Aorta (tissue), 5 donors: Measurements from ENCODE around the gene POLDIP3. TPM values are rescaled to one million over a fixed set of nuclear protein-coding genes. Genes with fewer than 3 reads are reported as not detected.
"Not testable (repeated sequence)": the region's sequence is repeated elsewhere in the genome, so short reads cannot be mapped to it uniquely, and the experiment has no call there.

ENCODE experiments used
- ATAC-seq: fragments of 200-7000 bp; cut with Tn5 transposase; one replicate; pipeline ENCODE4 v1.9.1; 2022; ENCODE audit warnings: moderate library complexity; ENCODE audit not compliant: low FRiP score
- DNase-seq, 2 donors: peaks; one replicate each; pipeline ENCODE4 v3.0.0-alpha.2; 2020
- H3K27ac ChIP-seq, 2 donors: one replicate each; pipeline ENCODE4 v1.5.1; 2013; ENCODE audit warnings: low read length in 2 of 2, mild to moderate bottlenecking in 2 of 2, moderate library complexity in 2 of 2, control low read depth in 1 of 2, inconsistent platforms in 1 of 2, low read depth in 1 of 2
- H3K27me3 ChIP-seq, 2 donors: one replicate each; pipeline ENCODE4 v1.6.1; 2013; ENCODE audit warnings: control low read depth in 1 of 2, low read length in 1 of 2, mild to moderate bottlenecking in 1 of 2, moderate library complexity in 1 of 2; ENCODE audit not compliant: insufficient read depth in 2 of 2, control insufficient read depth in 1 of 2
- H3K36me3 ChIP-seq, 2 donors: one replicate each; pipeline ENCODE4 v1.6.1; 2013; ENCODE audit warnings: control low read depth in 1 of 2, low read length in 1 of 2, mild to moderate bottlenecking in 1 of 2; ENCODE audit not compliant: insufficient read depth in 2 of 2, control insufficient read depth in 1 of 2
- H3K4me1 ChIP-seq, 2 donors: one replicate each; pipeline ENCODE4 v1.6.1; 2013; ENCODE audit warnings: low read length in 2 of 2, control low read depth in 1 of 2, mild to moderate bottlenecking in 1 of 2, moderate library complexity in 1 of 2; ENCODE audit not compliant: insufficient read depth in 2 of 2, control insufficient read depth in 1 of 2
- H3K4me3 ChIP-seq, 2 donors: one replicate each; pipeline ENCODE4 v1.5.1; 2013; ENCODE audit warnings: low read length in 2 of 2, control low read depth in 1 of 2, mild to moderate bottlenecking in 1 of 2
- H3K9me3 ChIP-seq: one replicate; pipeline ENCODE4 v1.6.1; 2013; ENCODE audit warnings: mild to moderate bottlenecking, low read length; ENCODE audit not compliant: control insufficient read depth
- WGBS, 2 donors: extraction: QIAGEN DNeasy Blood & Tissue Kit; methylation state at CpG; one replicate each; pipeline ENCODE4 v1.1.7; 2013; 5-methylcytosine and 5-hydroxymethylcytosine counted together
- intact Hi-C, 2 donors: fragments of 100-400 bp; cut with DNase I; formaldehyde crosslinking; loops; one replicate each; pipeline versions ENCODE4 v1.14.2 to v1.15.0; 2022
- polyA plus RNA-seq, 2 donors: library from polyadenylated mRNA; stranded (reverse); fragments of 200-250 nt; gene quantifications; one replicate each; pipeline ENCODE4 v1.2.3, GENCODE V29; 2013
- total RNA-seq, 2 donors: library from RNA; stranded (reverse); fragmentation: NEBNext Ultra II Directional; extraction: Animal tissue kit (Norgen Biotek cat#: 25700); gene quantifications; one replicate each; pipeline ENCODE4 v1.2.1, GENCODE V29; 2021
- donor health status: healthy with polysubstance abuse.
- donor health status: Bipolar disorder and iron deficiency.
- donor health status: DM: no; HTN: no; CAD: no.
- donor health status: DM: no; HTN: no; CAD: no.
- donor health status: DM: yes; HTN: yes; CAD: no.

The POLDIP3 gene
- total and polyA plus RNA-seq, 4 donors: 26.0 to 49.6 (median 41.0) TPM

DNA sequence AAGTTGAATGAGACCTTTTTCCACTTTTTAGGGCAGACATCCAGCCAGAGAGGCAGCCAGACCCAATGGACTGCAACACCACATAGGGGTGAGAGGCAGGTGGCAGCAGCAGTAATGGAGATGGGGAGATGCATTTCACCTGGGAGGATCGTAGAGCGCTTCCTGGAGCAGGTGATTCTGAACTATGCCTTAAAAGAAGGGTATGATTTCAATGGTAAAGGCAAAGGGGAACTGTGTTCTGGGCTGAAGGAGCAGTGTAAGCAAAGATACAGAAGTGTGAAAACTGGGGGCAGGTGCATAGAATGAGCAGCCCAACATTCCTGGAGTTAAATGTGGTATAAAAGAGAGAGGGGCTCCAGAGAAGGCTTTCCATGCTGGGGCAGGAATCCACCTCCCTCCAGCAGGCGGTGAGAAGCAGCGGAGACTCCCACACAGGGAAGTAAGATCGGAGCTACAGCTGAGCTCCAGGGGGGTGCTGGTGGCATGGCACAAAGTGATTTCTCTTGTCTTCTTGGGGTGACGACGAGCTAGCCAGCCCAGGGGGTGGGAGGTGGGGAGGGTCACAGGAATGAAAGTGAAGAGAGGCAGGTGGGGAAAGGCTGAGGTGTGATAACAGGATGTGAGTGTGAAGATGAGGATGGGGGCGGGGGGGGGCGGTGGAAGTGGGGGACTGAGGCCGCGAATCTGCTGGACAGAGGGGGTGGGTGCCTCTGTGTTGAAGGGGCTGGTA is 65.2 kb downstream of the POLDIP3 start:
- no peak overlapping the region for H3K27ac ChIP-seq
- H3K9me3 ChIP-seq: no peaks in the 10 kb centered on the region
- H3K4me3 ChIP-seq: no peak overlapping the region
- H3K4me1 ChIP-seq: no peaks in the 10 kb centered on the region
- no peaks in the 10 kb centered on the region for H3K36me3 ChIP-seq
- ATAC-seq (no peak), DNase-seq (peak in 1 of 2 donors; percentile 65)
- intact Hi-C loops: no loop called here
- no peaks in the 10 kb centered on the region for H3K27me3 ChIP-seq
- 66 to 73% methylated on average over 9 to 11 of the region's 11 CpGs for WGBS, 2 donors

DNA sequence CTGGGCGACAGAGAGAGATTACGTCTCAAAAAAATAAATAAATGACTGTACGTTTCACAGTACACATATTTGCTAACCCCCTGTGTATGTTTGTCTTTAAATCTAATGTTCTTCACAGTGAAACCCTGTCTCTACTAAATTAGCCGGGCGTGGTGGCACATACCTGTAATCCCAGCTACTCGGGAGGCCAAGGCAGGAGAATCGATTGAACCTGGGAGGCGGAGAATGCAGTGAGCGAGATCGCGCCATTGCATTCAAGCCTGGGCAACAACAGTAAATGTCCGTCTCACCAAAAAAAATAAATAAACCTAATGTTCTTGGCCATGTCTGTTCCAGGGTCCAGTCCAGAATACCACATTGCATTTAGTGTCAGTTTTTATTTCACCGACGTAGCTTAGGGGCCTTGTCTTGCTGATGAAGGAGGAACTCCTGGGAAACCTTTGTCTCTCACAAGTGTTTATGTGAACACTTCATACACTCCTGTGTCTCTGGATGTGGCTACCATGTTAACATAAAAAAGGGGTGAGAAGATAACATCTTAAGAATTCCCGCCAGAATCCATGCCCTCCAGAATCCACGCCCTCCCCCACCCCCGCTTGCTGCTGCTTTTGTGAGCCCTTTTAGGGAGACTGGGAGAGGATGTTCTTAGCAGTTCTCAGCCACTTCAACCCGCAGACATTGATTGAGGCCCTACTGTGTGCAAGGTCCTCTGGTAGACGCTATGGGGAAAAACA is 65.9 kb downstream of the POLDIP3 start:
- no peaks in the 10 kb centered on the region for H3K4me1 ChIP-seq
- no peaks in the 10 kb centered on the region for H3K27me3 ChIP-seq
- no peak overlapping the region for H3K27ac ChIP-seq
- no peak overlapping the region for H3K4me3 ChIP-seq
- no peaks in the 10 kb centered on the region for H3K9me3 ChIP-seq
- 70 to 74% methylated on average over 18 to 19 of the region's 19 CpGs for WGBS, 2 donors
- no peak for ATAC-seq
- no peaks in the 10 kb centered on the region for H3K36me3 ChIP-seq
- intact Hi-C loops: no loop called here
- DNase-seq: peak in 1 of 2 donors; percentile 2

DNA sequence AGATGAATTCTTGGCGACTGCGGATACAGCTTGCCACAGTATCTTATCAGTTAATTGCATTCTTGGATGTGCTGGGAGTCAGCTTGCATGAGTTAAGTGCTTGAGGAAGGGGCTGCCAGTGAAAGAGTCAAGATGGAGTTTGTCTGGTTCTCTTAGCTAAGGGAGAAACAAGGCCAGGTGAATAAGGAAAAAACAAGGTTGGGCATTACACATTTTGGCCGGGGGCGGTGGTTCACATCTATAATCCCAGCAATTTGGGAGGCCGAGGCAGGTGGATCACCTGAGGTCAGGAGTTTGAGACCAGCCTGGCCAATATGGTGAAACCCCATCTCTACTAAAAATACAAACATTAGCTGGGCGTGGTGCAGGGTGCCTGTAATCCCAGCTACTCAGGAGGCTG is 66.6 kb downstream of the POLDIP3 start:
- H3K36me3 ChIP-seq, H3K9me3 ChIP-seq, intact Hi-C loops, H3K27me3 ChIP-seq, H3K4me1 ChIP-seq, H3K4me3 ChIP-seq, H3K27ac ChIP-seq, ATAC-seq: not testable (repeated sequence)
- 66 to 69% methylated on average over 6 of the region's 6 CpGs for WGBS, 2 donors
- DNase-seq: peak in 1 of 2 donors; percentile 8

DNA sequence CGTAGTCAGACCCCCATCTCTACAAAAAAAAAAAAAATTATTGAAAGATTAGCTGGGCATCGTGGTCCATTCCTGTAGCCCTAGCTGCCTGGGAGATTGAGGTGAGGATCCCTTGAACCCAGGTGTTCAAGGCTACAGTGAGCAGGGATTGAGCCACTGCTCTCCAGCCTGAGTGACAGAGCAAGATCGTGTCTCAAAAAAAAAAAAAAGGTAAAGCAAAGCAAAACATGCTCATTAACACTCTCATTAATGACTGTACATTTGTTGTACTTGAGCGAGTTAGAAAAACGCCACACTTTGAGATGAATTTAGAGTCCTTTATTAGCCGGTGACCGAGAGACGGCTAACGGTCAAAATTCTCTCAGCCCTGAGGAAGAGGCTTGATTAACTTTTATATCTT is 67.1 kb downstream of the POLDIP3 start:
- Histone ChIP-seq H3K27ac (no peak overlapping the region), H3K27me3 (no peaks in the 10 kb centered on the region), H3K9me3 (no peaks in the 10 kb centered on the region), H3K4me3 (no peak overlapping the region), H3K36me3 (no peaks in the 10 kb centered on the region), H3K4me1 (no peaks in the 10 kb centered on the region)
- WGBS, 2 donors: 72 to 75% methylated on average over 8 to 9 of the region's 9 CpGs
- DNase-seq (peak in 1 of 2 donors; percentile 13), ATAC-seq (no peak)
- intact Hi-C loops: no loop called here

DNA sequence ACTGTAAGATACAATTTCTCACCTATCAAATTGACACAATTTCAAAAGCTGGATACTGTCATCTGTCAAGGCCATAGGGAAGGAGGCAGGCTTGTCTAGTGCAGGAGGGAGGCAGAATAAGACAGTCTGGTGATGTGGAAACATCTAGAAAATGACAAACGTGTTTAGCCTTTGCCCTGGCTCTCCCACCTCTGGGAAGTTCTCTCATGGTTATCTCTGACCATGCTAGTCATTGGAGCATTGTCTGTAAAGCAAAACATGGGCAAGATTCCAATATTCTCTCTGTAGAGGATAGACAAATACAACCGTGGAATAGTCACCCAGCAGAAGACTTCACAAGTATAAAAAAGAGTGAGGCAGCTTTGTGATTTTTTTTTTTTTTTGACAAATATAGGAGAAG is 70.0 kb downstream of the POLDIP3 start:
- intact Hi-C loops: no loop called here
- ATAC-seq: no peak

DNA sequence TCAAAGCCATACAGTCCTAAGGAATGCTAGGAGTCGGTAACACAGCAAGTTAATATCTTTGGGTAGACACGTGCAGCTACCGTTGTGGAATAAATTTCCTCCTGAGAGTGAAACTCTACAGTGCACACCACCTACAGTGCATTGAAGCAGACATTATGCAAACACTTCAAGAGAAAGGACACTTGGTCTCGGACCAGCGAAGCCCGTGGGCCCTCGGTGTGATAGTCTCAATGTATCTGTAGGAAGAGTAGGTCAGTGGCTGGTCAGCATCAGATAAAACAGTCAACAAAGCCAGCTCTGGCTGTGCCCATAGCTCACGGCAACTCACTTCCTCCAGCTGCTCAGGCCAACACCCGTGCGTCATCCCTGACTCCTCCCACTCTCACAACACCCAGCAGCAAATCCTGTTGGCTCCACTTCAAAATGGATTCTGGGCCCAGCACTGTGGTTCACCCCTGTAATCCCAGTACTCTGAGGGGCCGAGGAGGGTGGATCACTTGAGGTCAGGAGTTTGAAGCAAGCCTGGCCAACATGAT is 75.4 kb downstream of the POLDIP3 start:
- H3K9me3 ChIP-seq, H3K27ac ChIP-seq, H3K4me1 ChIP-seq, H3K27me3 ChIP-seq, H3K36me3 ChIP-seq, H3K4me3 ChIP-seq, intact Hi-C loops: not testable (repeated sequence)
- DNase-seq: peak in 1 of 2 donors; percentile 37
- ATAC-seq: peak; percentile 37
- 60% methylated on average over 1 to 9 of the region's 11 CpGs for WGBS, 2 donors

More for the DNA sequence above, 70.0 kb downstream of the POLDIP3 start:
- WGBS, 2 donors: 25% methylated on average over 2 of the region's 2 CpGs
- H3K27ac ChIP-seq: no peak overlapping the region
- H3K27me3 ChIP-seq: no peaks in the 10 kb centered on the region
- H3K9me3 ChIP-seq: no peaks in the 10 kb centered on the region
- no peaks in the 10 kb centered on the region for H3K4me1 ChIP-seq
- no peak overlapping the region for H3K4me3 ChIP-seq
- no peaks in the 10 kb centered on the region for H3K36me3 ChIP-seq
- no peak for DNase-seq

DNA sequence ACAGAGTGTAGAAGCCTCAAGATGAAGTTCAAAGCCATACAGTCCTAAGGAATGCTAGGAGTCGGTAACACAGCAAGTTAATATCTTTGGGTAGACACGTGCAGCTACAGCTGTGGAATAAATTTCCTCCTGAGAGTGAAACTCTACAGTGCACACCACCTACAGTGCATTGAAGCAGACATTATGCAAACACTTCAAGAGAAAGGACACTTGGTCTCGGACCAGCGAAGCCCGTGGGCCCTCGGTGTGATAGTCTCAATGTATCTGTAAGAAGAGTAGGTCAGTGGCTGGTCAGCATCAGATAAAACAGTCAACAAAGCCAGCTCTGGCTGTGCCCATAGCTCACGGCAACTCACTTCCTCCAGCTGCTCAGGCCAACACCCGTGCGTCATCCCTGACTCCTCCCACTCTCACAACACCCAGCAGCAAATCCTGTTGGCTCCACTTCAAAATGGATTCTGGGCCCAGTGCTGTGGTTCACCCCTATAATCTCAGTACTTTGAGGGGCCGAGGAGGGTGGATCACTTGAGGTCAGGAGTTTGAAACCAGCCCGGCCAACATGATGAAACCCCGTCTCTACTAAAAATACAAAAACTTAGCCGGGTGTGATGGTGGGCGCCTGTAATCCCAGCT is 77.4 kb downstream of the POLDIP3 start:
- DNase-seq, H3K36me3 ChIP-seq, H3K4me1 ChIP-seq, H3K27ac ChIP-seq, H3K27me3 ChIP-seq, intact Hi-C loops, H3K4me3 ChIP-seq, H3K9me3 ChIP-seq: not testable (repeated sequence)
- 54 to 61% methylated on average over 7 to 14 of the region's 14 CpGs for WGBS, 2 donors
- ATAC-seq: peak; percentile 80

DNA sequence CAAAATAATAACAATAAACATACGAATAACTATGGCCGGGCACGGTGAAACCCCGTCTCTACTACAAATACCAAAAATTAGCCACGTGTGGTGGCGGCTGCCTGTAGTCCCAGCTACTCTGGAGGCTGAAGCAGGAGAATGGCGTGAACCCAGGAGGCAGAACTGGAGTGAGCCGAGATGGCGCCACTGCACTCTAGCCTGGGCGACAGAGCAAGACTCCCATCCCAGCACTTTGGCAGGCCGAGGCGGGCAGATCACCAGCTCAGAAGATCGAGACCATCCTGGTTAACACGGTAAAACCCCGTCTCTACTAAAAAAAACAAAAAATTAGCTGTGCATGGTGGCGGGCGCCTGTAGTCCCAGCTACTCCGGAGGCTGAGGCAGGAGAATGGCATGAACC is 78.0 kb downstream of the POLDIP3 start:
- H3K4me3 ChIP-seq, H3K27ac ChIP-seq, intact Hi-C loops, H3K27me3 ChIP-seq, H3K4me1 ChIP-seq, ATAC-seq, H3K9me3 ChIP-seq, DNase-seq, H3K36me3 ChIP-seq: not testable (repeated sequence)
- 94 to 96% methylated on average over 18 of the region's 18 CpGs for WGBS, 2 donors
